Adipocyte (in vitro differentiated cells): ENCODE results near the gene KRT39.
A peak's percentile ranks its signal among the peaks of the same experiment; 100 is the strongest.

Experiments
- DNase-seq: peaks from one replicate; pipeline ENCODE4 v3.0.0-alpha.2; 2015; ENCODE audit warnings: low read depth
- H3K27me3 ChIP-seq: replicated peaks from 2 replicates; pipeline ENCODE4 v1.7.0; 2013; ENCODE audit warnings: mild to moderate bottlenecking, low read length, moderate library complexity; ENCODE audit not compliant: control insufficient read depth, insufficient read depth
- H3K36me3 ChIP-seq: 2 replicates; pipeline ENCODE4 v1.7.0; 2013; ENCODE audit warnings: low read length, mild to moderate bottlenecking, moderate library complexity; ENCODE audit not compliant: control insufficient read depth, insufficient read depth, severe bottlenecking
- H3K4me1 ChIP-seq: 2 replicates; pipeline ENCODE4 v1.7.0; 2013; ENCODE audit warnings: mild to moderate bottlenecking, low read length, moderate library complexity; ENCODE audit not compliant: control insufficient read depth, insufficient read depth
- H3K4me3 ChIP-seq: 2 replicates; pipeline ENCODE4 v1.7.0; 2013; ENCODE audit warnings: mild to moderate bottlenecking, low read length, moderate library complexity
- H3K9ac ChIP-seq: 2 replicates; pipeline ENCODE4 v1.7.0; 2013; ENCODE audit warnings: mild to moderate bottlenecking, low read length, moderate library complexity
- H3K9me3 ChIP-seq: 2 replicates; pipeline ENCODE4 v1.7.0; 2013; ENCODE audit warnings: mild to moderate bottlenecking, low read length, moderate library complexity; ENCODE audit not compliant: control insufficient read depth

The KRT39 gene

GRCh38 chr17:40966848-40967247, at the start of gene KRT39:
KRT39 (minus strand) TSS chr17:40966948; CDS start chr17:40966856, 92 bp downstream.
- Histone ChIP-seq H3K4me3 (no peak within 1 kb of the TSS), H3K36me3 (no peaks in the 10 kb centered on the region), H3K9ac (no peak within 1 kb of the TSS), H3K4me1 (no peaks in the 10 kb centered on the region), H3K9me3 (no peaks in the 10 kb centered on the region), H3K27me3 (no peaks in the 10 kb centered on the region)
- DNase-seq = no peak

GRCh38 chr17:41015454-41015853, 48.7 kb upstream of the KRT39 start:
- no peak overlapping the region for H3K4me3 ChIP-seq
- no peaks in the 10 kb centered on the region for H3K9me3 ChIP-seq
- no peaks in the 10 kb centered on the region for H3K36me3 ChIP-seq
- no peak overlapping the region for H3K9ac ChIP-seq
- no peak for DNase-seq
- peaks cover 21% of the 10 kb centered on the region for H3K4me1 ChIP-seq
- H3K27me3 ChIP-seq = no peaks in the 10 kb centered on the region

DNA sequence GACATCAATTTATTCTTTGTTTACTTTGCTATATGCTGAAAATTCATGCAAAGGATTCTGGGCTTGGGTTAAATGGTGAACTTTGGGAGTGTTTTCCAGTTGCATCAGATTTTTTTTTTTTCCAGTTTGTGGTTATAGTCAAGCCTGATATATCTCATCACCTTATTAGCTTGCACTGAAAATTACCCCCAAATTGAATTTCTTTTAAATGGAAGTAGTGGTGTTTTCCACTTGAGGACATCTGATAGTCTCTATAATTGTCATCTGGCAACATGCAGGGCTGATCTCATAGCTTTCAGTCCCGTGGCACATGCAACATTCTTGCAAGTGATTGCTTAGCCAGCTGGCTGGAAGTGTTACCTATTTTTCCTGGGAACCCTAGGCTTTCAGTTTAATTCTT, 46.9 kb upstream of the KRT39 start:
- Histone ChIP-seq H3K27me3 (no peaks in the 10 kb centered on the region), H3K4me1 (peaks cover 24% of the 10 kb centered on the region)
- peak; percentile 65 for DNase-seq

DNA sequence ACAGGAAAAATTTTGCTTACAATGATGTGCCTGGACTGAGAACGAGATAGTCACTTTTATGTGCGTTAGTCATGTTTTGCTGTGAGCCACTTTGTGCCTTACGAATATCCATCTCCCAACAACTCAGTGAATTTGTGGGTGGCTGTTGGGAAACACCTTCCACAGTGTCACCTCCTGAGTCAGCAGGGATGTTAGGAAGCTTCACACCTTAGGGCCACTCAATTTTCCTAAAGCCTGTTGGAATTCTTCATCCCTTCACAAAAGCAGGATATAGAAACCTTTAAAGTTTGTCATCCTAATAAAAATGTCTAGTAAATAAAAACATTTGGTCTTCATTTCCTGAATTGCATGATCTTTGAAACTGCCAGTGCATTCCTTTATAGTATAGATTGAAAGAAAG, 46.4 kb upstream of the KRT39 start:
- Histone ChIP-seq H3K36me3 (no peaks in the 10 kb centered on the region), H3K4me3 (no peak overlapping the region), H3K27me3 (no peaks in the 10 kb centered on the region), H3K9me3 (no peaks in the 10 kb centered on the region), H3K9ac (no peak overlapping the region), H3K4me1 (peaks cover 22% of the 10 kb centered on the region)
- DNase-seq = no peak

More for the DNA sequence above, 46.9 kb upstream of the KRT39 start:
- no peaks in the 10 kb centered on the region for H3K36me3 ChIP-seq
- H3K9ac ChIP-seq = no peak overlapping the region
- H3K4me3 ChIP-seq = no peak overlapping the region
- H3K9me3 ChIP-seq = no peaks in the 10 kb centered on the region

GRCh38 chr17:41012326-41013120, 45.8 kb upstream of the KRT39 start:
- Histone ChIP-seq H3K4me3 (no peak overlapping the region), H3K9me3 (no peaks in the 10 kb centered on the region), H3K36me3 (no peaks in the 10 kb centered on the region), H3K9ac (no peak overlapping the region), H3K27me3 (no peaks in the 10 kb centered on the region), H3K4me1 (peaks cover 18% of the 10 kb centered on the region)
- no peak for DNase-seq

GRCh38 chr17:41010441-41010840, 43.7 kb upstream of the KRT39 start:
- Histone ChIP-seq H3K36me3 (no peaks in the 10 kb centered on the region), H3K9ac (no peak overlapping the region), H3K4me1 (peaks cover 13% of the 10 kb centered on the region), H3K4me3 (no peak overlapping the region), H3K27me3 (no peaks in the 10 kb centered on the region), H3K9me3 (no peaks in the 10 kb centered on the region)
- peak; percentile 72 for DNase-seq

DNA sequence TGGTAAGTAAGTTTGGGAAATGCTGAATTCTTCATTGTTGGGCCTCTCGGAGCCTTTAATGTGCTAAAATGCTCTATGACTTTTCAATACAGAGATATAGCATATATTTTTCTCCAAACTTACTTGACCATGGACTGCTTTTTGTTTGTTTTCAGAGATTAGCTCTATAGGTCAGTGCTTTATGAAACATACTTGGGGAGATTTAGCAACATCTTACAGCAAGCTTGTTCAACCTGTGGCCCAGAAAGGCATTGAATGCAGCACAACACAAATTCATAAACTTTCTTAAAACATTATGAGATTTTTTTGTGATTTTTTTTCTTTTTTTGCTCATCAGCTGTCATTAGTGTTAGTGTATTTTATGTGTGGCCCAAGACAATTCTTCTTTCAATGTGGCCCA, 43.2 kb upstream of the KRT39 start:
- DNase-seq = peak; percentile 54

GRCh38 chr17:41009301-41009760, 42.6 kb upstream of the KRT39 start:
- Histone ChIP-seq H3K27me3 (no peaks in the 10 kb centered on the region), H3K9ac (no peak overlapping the region), H3K4me3 (no peak overlapping the region), H3K9me3 (no peaks in the 10 kb centered on the region), H3K4me1 (peaks cover 10% of the 10 kb centered on the region), H3K36me3 (no peaks in the 10 kb centered on the region)
- no peak for DNase-seq

More for the DNA sequence above, 43.2 kb upstream of the KRT39 start:
- Histone ChIP-seq H3K36me3 (no peaks in the 10 kb centered on the region), H3K9me3 (no peaks in the 10 kb centered on the region), H3K27me3 (no peaks in the 10 kb centered on the region), H3K9ac (no peak overlapping the region), H3K4me1 (peaks cover 10% of the 10 kb centered on the region), H3K4me3 (no peak overlapping the region)

DNA sequence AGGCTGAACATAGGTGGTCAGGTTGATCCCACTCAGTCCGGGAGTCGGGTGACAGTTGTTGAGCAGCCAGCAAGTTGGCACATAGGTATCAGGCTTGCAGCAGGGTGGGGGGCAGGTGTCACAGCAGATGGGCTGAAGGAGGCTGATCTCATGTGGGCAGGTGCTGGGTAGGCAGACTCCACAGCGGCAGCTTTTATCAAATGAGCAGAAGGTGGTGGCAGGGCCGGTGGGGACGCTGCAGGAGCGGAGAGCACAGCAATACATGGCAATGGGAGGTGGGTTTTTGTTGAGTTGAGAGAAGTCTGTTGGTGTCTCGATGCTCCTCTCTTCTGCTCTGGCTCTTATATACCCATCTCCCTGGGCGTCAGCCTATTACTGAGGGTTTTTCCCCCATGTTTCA, 42.1 kb upstream of the KRT39 start, which contains the start of gene KRTAP3-1:
KRTAP3-1 (minus strand) TSS at position 318 of the 400 bp plus-strand sequence; CDS start at position 264, 54 bp downstream.
- no peak for DNase-seq
- no peak within 1 kb of the TSS for H3K4me3 ChIP-seq

GRCh38 chr17:41004397-41004796, 37.6 kb upstream of the KRT39 start:
- no peak for DNase-seq
- Histone ChIP-seq H3K36me3 (no peaks in the 10 kb centered on the region), H3K9ac (no peak overlapping the region), H3K4me3 (no peak overlapping the region), H3K9me3 (no peaks in the 10 kb centered on the region), H3K27me3 (no peaks in the 10 kb centered on the region), H3K4me1 (no peaks in the 10 kb centered on the region)

More for the DNA sequence above, 42.1 kb upstream of the KRT39 start, which contains the start of gene KRTAP3-1:
- no peaks in the 10 kb centered on the region for H3K9me3 ChIP-seq
- no peaks in the 10 kb centered on the region for H3K27me3 ChIP-seq
- peaks cover 8% of the 10 kb centered on the region for H3K4me1 ChIP-seq
- no peak within 1 kb of the TSS for H3K9ac ChIP-seq
- no peaks in the 10 kb centered on the region for H3K36me3 ChIP-seq

DNA sequence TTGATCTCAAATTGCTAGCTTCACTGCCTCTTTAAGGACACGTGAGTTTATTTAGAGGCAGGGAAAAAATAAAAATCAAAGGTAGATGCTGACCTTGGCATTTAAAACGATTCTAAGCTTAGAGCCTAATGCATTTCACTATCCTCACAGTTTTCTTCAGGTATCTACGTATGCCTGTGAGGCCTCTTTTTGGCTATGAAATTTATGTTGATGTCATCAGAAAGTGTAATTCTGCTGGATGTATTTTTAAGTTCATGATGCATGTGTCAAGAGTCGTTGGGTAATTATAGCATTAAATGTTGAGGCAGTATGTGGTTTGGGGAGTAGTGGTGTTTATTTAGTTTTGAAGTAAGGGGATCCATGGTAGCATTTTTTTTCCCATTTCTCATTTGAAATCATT, 37.2 kb upstream of the KRT39 start:
- no peaks in the 10 kb centered on the region for H3K36me3 ChIP-seq
- no peak overlapping the region for H3K9ac ChIP-seq
- no peak for DNase-seq
- H3K27me3 ChIP-seq = no peaks in the 10 kb centered on the region
- no peaks in the 10 kb centered on the region for H3K4me1 ChIP-seq
- H3K9me3 ChIP-seq = no peaks in the 10 kb centered on the region
- no peak overlapping the region for H3K4me3 ChIP-seq
